Measurements from ENCODE around the gene RRH.

The RRH gene

GRCh38 chr4:109890076-109890475 lies 62.3 kb downstream of the RRH start:
- DNase-seq, result no peak

All from CD4-positive, alpha-beta T cell treated with Interleukin-21 for 1 hour (primary cell).